K562 (cell line): ENCODE results near the gene COASY. TPM values are rescaled to one million over a fixed set of nuclear protein-coding genes. Genes with fewer than 3 reads are reported as not detected.
A peak's percentile ranks its signal among the peaks of the same experiment; 100 is the strongest.

Experiments
- ARID3B ChIP-seq: fragments of 250-450 bp; sonication (Bioruptor Pico); IDR thresholded peaks from 2 replicates; pipeline ENCODE4 v1.4.0; 2020; ENCODE audit warnings: borderline replicate concordance
- CAMTA2 ChIP-seq: fragments of 250-450 bp; sonication (Bioruptor Pico); conservative IDR thresholded peaks from 2 replicates; pipeline ENCODE4 v1.5.1; 2022
- MAFK ChIP-seq: IDR thresholded peaks from 2 replicates; pipeline ENCODE4 v1.6.1; 2011; ENCODE audit warnings: low read length, improper control_type of control experiment
- MNT ChIP-seq, 2 experiments: fragments of 450-650 bp; conservative IDR thresholded peaks; 2 replicates each; pipeline ENCODE4 v1.6.1; 2017; ENCODE audit warnings: mild to moderate bottlenecking in 2 of 2, moderate library complexity in 2 of 2
- SNIP1 ChIP-seq: fragments of 450-650 bp; IDR thresholded peaks from 2 replicates; pipeline ENCODE4 v1.7.1; 2017; ENCODE audit warnings: low read depth, mild to moderate bottlenecking
- ZBTB40 ChIP-seq, 2 experiments: fragments of 450-650 bp in 1 of 2; sonication (generic) in 1 of 2; formaldehyde crosslinking in 1 of 2; IDR thresholded peaks; 2 replicates each; pipeline versions ENCODE4 v1.7.1 to v1.9.0; 2016 to 2022; ENCODE audit warnings: inconsistent platforms in 1 of 2, mild to moderate bottlenecking in 1 of 2, missing genetic modification reagents in 1 of 2
- ZNF512 ChIP-seq: IDR thresholded peaks from 2 replicates; pipeline ENCODE4 v1.6.1; 2016; ENCODE audit warnings: missing genetic modification characterization, missing compliant biosample characterization
- polyA plus RNA-seq, 8 experiments: library from polyadenylated mRNA; depleted of rRNA in 4 of 8; stranded (reverse) in 5 of 8; unstranded in 3 of 8; fragments of >200 nt; fragmentation: Nextera tagmentation in 2 of 8; fragmentation: Illumina TruSeq in 1 of 8; extraction: Ambion mirVana in 2 of 8; extraction: Trizol in 1 of 8; gene quantifications; 2 replicates each; pipeline versions ENCODE4 v1.2.1 to v1.2.3, GENCODE V29; 2011 to 2014; ENCODE audit warnings: inconsistent platforms in 1 of 8, missing spikeins in 1 of 8
- total RNA-seq, 7 experiments: library from RNA; depleted of rRNA in 6 of 7; stranded (reverse); fragments of >200 nt in 6 of 7; fragmentation: Illumina TruSeq in 2 of 7; extraction: Trizol in 2 of 7; gene quantifications; 2 replicates each; pipeline versions ENCODE4 v1.2.1 to v1.2.3, GENCODE V29; 2011 to 2021; ENCODE audit warnings: low replicate concordance in 1 of 7

Gene COASY
- total and polyA plus RNA-seq, 9 of the 15 experiments (the other 6 are each of a cell fraction or from before 2014, with no cell fraction given) = 25.4 to 175 (median 62.3) TPM

DNA sequence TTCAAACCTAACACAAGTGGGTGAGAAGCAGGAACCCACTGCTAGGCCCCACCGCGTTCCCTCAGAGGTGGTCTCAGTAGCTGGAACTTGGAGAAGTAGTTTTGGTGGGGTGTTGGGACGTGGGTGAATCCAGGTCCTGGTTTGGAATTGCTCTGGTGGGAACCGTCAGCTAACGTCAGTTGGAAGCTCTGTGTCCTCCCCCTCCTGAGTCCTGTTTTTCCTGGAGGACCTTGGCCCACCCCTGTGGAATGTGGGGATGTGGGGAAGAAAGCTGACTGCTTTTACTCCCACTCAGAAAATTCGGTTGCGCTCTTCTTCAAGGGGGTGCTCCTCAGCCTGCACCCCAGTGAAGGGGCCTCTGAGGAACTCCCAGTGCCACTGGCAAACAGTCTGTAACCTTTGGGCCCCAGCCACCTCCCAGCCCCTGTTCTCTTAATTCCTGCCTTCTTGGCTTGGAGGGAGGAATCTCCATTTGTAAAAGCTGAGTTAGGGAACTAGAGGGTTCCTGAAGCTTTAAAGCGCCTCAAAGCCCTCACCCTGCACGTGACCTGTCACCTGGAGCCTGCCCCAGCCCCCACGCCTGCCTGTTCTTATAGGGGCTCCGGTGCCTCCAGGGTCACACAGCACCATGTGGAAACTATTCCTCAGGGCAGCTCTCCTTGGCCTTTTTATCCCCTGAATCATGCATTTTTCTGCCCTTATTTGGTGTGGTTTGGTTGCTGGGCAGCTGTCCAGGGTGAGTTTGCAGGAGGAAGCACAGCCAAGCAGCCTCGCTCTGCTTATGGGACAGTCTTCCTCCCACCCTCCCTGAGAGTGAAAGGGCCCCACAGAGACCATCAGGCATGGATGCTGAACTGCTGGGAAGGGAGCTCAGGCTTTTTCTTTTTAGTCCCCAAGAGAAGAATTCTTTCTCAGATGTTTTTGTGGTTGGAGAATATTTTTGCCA, 42.1 kb upstream of the COASY start (continued):
- TF ChIP-seq ARID3B (CRISPR knock-in tag) (no peak), MAFK (peak; percentile 63; the same call in 1 of the 2 replicates), CAMTA2 (CRISPR knock-in tag) (no peak), SNIP1 (no peak), ZNF512 (tag) (no peak), ZBTB40 (IDR thresholded peaks at IDR 0.05) (no peak), ZBTB40 (CRISPR knock-in tag; IDR thresholded peaks at IDR 0.05) (no peak), MNT (conservative IDR thresholded peaks at IDR 0.05) (0 out of 4 replicates have a peak, but pooled peaks of 1 of the 2 experiments have one; percentile 40)
